ENCODE measurements around the gene LENG8.
A peak's percentile ranks its signal among the peaks of the same experiment; 100 is the strongest.

The LENG8 gene

DNA sequence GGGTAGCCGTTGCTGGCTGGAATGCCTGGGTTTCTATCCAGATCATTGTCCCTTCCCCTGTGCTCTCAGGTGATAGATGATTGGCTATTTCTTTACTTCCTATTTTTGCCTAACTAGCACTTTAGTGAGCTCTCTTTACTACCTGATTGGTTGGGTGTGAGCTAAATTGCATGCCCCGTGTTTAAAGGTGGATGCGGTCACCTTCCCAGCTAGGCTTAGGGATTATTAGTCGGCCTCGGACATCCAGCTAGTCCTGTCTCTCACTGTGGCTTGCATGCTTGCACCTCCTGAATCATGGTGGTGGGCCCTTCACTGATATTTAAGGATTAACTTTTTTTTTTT, 23.6 kb upstream of the LENG8 start:
- no peaks in the 10 kb centered on the region for H3K9me3 ChIP-seq (ENCODE audit: control insufficient read depth, insufficient read depth, low read length)
- H3K27me3 ChIP-seq (ENCODE audit: control insufficient read depth, insufficient read depth, low read length): no peaks in the 10 kb centered on the region
- H3K9ac ChIP-seq (ENCODE audit: low read depth, low read length): no peak overlapping the region
- no peak overlapping the region for H3K4me3 ChIP-seq (ENCODE audit: low read depth, low read length)
- peaks cover 12% of the 10 kb centered on the region for H3K4me1 ChIP-seq (ENCODE audit: control insufficient read depth, insufficient read depth, low read length)
- peaks cover 16% of the 10 kb centered on the region for H3K36me3 ChIP-seq (ENCODE audit: control insufficient read depth, insufficient read depth, low read length)

DNA sequence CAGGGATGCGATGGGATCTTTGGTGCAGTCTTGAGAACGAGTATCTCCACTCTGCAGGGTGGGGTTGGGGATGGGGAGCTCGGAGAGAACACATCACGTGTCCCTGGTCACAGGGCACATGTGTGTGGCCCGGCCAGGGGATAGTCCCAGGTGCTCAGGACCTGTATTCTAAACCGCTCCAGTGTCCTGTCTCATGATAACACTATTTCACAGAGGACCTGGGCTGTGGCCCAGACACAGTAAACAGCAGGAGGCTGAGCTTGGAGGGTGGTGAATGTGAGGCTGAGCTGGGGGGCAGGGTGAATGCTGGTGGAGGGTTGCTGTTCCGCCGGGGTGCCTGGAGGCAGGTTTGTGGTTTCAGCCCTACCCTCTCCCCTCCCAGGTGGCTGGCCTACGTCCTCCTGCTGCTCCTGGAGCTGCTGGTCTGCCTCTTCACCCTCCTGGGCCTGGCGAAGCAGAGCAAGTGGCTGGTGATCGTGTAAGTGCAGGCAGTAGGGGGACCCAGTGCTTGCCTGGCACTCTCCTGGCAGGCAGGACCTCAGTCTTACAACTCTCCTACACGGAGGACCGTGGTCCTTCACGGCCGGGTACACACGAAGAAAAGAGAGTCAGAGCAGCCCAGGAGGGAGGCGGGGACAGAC, 22.6 kb upstream of the LENG8 start:
- peaks cover 9% of the 10 kb centered on the region for H3K4me1 ChIP-seq (ENCODE audit: control insufficient read depth, insufficient read depth, low read length)
- H3K9ac ChIP-seq (ENCODE audit: low read depth, low read length): no peak overlapping the region
- H3K27me3 ChIP-seq (ENCODE audit: control insufficient read depth, insufficient read depth, low read length): no peaks in the 10 kb centered on the region
- H3K4me3 ChIP-seq (ENCODE audit: low read depth, low read length): no peak overlapping the region
- no peaks in the 10 kb centered on the region for H3K9me3 ChIP-seq (ENCODE audit: control insufficient read depth, insufficient read depth, low read length)
- peaks cover 15% of the 10 kb centered on the region for H3K36me3 ChIP-seq (ENCODE audit: control insufficient read depth, insufficient read depth, low read length)

DNA sequence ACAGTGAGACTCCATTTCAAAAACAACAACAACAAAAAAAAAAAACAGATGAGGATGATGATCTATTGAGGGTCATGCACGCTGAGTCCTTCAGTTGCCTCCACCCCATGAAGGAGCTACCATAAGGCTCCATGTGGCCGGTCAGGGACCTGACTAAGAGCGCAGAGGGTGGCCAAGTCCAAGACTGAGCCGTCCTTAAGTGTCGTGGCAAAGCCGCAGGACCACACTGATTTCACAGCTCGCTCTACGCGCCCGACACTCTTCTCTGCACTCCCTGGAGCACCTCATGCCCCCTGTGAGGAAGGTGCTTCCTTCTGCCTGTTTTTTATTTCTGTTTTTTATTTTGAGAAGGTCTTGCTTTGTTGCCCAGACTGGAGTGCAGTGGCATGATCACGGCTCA, 21.4 kb upstream of the LENG8 start:
- no peaks in the 10 kb centered on the region for H3K27me3 ChIP-seq (ENCODE audit: control insufficient read depth, insufficient read depth, low read length)
- H3K9ac ChIP-seq (ENCODE audit: low read depth, low read length): no peak overlapping the region
- H3K36me3 ChIP-seq (ENCODE audit: control insufficient read depth, insufficient read depth, low read length): peaks cover 13% of the 10 kb centered on the region
- H3K4me3 ChIP-seq (ENCODE audit: low read depth, low read length): no peak overlapping the region
- no peaks in the 10 kb centered on the region for H3K4me1 ChIP-seq (ENCODE audit: control insufficient read depth, insufficient read depth, low read length)
- H3K9me3 ChIP-seq (ENCODE audit: control insufficient read depth, insufficient read depth, low read length): no peaks in the 10 kb centered on the region

DNA sequence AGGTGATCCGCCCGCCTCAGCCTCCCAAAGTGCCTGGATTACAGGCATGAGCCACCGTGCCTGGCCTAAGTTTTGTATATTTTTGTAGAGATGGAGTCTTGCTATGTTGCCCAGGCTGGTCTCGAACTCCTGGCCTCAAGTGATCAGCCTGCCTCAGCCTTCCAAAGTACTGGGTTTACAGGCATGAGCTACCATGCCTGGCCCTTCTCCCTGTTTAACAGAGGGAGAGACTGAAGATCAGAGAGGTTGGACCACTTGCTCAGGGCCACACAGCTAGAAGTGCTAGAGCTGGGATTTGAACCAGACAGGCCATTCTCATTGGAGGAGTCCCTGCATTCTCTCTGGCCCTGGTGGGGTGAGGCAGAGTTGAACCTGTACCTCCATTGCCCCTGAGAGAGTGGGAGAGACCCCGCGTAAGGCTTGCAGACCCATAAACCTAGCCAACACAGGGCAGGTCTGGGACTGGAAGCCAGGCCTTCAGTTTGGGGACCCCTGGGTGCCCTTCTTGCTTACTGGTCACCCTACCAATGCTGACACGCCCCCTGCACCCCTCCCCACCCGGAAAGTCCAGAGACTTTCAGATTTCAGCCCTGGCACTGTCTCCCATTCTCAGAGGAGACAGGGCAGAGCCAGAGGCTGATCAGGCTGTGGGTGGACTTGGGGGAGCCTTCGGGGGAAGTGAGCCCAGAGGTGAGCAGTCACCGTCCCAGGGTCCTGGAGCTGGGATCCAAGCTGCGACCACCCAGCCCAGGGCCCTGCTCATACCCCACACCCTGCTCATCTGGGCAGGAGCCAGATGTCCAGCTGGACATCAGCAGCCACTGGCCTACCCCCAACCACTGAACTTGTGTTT, 20.4 kb upstream of the LENG8 start:
- Histone ChIP-seq H3K9ac (ENCODE audit: low read depth, low read length) (no peak overlapping the region), H3K36me3 (ENCODE audit: control insufficient read depth, insufficient read depth, low read length) (peaks cover 13% of the 10 kb centered on the region), H3K27me3 (ENCODE audit: control insufficient read depth, insufficient read depth, low read length) (no peaks in the 10 kb centered on the region), H3K4me1 (ENCODE audit: control insufficient read depth, insufficient read depth, low read length) (no peaks in the 10 kb centered on the region), H3K4me3 (ENCODE audit: low read depth, low read length) (no peak overlapping the region), H3K9me3 (ENCODE audit: control insufficient read depth, insufficient read depth, low read length) (no peaks in the 10 kb centered on the region)

DNA sequence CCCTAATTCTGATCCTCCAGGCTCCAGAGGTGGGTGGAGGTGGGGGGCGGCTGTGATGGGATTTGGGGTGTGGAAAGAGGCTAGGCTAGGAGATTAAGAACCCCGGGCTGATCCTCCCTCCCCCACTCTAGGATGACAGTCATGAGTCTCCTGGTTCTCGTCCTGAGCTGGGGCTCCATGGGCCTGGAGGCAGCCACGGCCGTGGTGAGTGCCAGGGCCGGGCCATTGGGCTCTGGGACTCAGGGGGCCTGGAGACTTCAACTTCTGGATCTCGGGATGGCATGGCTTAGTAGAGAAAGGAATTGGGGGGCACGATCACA, 19.9 kb upstream of the LENG8 start:
- Histone ChIP-seq H3K4me1 (ENCODE audit: control insufficient read depth, insufficient read depth, low read length) (peaks cover under 1% of the 10 kb centered on the region), H3K36me3 (ENCODE audit: control insufficient read depth, insufficient read depth, low read length) (peaks cover 13% of the 10 kb centered on the region), H3K4me3 (ENCODE audit: low read depth, low read length) (no peak overlapping the region), H3K9me3 (ENCODE audit: control insufficient read depth, insufficient read depth, low read length) (no peaks in the 10 kb centered on the region), H3K9ac (ENCODE audit: low read depth, low read length) (no peak overlapping the region), H3K27me3 (ENCODE audit: control insufficient read depth, insufficient read depth, low read length) (peaks cover 2% of the 10 kb centered on the region)

DNA sequence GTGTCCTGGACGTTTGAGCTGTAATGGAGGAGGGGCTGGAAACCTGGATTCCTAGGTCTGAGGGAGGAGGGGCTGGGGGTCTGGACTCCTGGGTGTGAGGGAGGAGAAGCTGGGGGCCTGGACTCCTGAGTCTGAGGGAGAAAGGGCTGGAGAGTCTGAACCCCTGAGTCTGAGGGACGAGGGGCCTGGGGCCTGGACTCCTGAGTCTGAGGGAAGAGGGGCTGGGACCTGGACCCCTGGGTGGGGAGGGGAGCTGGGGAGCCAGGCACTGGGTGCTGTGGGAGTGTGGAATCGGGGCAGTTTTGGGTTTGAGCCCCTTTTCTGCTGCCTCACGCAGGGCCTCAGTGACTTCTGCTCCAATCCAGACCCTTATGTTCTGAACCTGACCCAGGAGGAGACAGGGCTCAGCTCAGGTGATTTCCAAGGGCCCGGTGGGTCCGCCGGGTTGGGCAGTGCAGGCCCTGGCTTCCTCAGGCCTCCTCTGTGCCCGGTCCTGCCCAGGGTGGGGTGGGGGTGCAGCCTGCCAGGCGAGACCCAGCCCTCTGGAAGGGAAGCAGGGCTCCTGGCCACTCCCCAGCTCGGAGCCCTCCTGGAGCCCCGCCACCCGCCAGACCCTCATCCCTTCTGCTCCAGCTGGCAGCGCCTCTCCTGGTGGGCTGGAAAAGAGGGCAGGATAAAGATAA, 19.3 kb upstream of the LENG8 start:
- H3K27me3 ChIP-seq (ENCODE audit: control insufficient read depth, insufficient read depth, low read length): peaks cover 2% of the 10 kb centered on the region
- peaks cover 11% of the 10 kb centered on the region for H3K36me3 ChIP-seq (ENCODE audit: control insufficient read depth, insufficient read depth, low read length)
- no peak overlapping the region for H3K9ac ChIP-seq (ENCODE audit: low read depth, low read length)
- H3K4me3 ChIP-seq (ENCODE audit: low read depth, low read length): peak overlapping the region; percentile 45
- H3K4me1 ChIP-seq (ENCODE audit: control insufficient read depth, insufficient read depth, low read length): peaks cover 6% of the 10 kb centered on the region
- no peaks in the 10 kb centered on the region for H3K9me3 ChIP-seq (ENCODE audit: control insufficient read depth, insufficient read depth, low read length)

DNA sequence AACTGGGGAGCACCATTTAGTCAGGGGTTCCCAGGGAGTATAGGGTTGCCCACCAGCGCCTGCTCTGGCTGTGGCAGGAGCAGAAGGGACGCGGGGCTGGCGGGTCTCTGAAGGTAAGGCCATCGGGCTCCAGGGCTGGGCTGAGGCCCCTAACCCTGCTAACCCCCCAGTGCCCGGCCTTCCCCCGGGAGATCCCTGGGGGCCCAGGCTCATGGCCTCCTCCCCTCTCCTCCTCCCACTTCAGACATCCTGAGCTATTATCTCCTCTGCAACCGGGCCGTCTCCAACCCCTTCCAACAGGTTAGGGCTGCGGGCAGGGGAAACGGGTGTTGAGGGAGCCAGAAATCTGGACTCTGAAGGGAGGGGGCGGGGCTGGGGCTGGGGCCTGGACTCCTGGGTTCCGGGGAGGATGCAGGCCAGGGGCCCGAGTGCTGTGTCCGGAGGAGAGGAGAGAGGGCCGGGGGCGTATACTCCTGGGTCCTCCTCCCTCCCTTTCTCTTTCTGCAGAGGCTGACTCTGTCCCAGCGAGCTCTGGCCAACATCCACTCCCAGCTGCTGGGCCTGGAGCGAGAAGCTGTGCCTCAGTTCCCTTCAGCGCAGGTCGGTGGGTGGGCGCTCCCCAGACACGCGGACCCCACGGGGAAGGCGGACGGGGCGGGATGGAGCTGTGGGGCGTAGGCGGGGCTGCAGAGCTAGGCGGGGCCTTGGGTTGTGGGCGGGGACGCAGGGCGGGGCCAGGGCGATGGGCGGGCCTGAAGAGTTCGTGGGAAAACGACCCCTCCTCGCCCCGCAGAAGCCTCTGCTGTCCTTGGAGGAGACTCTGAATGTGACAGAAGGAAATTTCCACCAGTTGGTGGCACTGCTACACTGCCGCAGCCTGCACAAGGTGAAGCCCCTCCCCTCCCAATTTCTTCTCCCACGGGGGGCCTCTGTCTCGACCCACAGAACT, 18.4 kb upstream of the LENG8 start:
- H3K9me3 ChIP-seq (ENCODE audit: control insufficient read depth, insufficient read depth, low read length): no peaks in the 10 kb centered on the region
- no peak overlapping the region for H3K9ac ChIP-seq (ENCODE audit: low read depth, low read length)
- peaks cover 9% of the 10 kb centered on the region for H3K4me1 ChIP-seq (ENCODE audit: control insufficient read depth, insufficient read depth, low read length)
- peak overlapping the region; percentile 45 for H3K4me3 ChIP-seq (ENCODE audit: low read depth, low read length)
- peaks cover 7% of the 10 kb centered on the region for H3K36me3 ChIP-seq (ENCODE audit: control insufficient read depth, insufficient read depth, low read length)
- H3K27me3 ChIP-seq (ENCODE audit: control insufficient read depth, insufficient read depth, low read length): peaks cover 2% of the 10 kb centered on the region

DNA sequence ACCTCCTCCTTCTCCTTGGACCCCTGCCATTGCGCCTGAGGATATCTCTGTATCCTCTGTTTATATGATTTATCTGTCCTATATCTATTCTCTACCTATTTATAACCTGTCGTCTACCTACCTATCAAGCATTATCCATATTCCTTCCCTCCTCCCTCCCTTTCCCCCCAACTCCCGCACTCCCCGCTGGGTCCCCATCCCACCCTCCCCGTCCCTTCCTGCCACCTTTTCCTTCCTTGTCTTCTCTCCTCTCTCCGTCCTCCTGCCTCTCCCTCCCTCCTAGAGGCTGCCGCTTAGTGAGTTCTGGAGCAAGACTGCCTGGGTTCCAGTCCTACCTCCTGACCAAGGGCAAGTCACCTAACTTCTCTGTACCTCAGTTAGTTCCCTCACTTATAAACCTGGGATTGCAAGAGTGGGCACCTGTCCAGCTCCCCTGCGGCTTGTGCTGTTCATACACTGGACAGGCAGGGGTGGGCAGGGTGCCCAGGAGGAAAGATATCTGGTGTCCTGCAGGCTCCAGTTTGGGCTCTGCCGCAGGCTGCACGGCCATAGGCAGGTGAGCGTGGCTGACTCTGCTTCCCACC, 17.7 kb upstream of the LENG8 start:
- Histone ChIP-seq H3K27me3 (ENCODE audit: control insufficient read depth, insufficient read depth, low read length) (peaks cover 2% of the 10 kb centered on the region), H3K4me3 (ENCODE audit: low read depth, low read length) (no peak overlapping the region), H3K4me1 (ENCODE audit: control insufficient read depth, insufficient read depth, low read length) (peaks cover 9% of the 10 kb centered on the region), H3K9me3 (ENCODE audit: control insufficient read depth, insufficient read depth, low read length) (no peaks in the 10 kb centered on the region), H3K9ac (ENCODE audit: low read depth, low read length) (no peak overlapping the region), H3K36me3 (ENCODE audit: control insufficient read depth, insufficient read depth, low read length) (peaks cover 7% of the 10 kb centered on the region)

DNA sequence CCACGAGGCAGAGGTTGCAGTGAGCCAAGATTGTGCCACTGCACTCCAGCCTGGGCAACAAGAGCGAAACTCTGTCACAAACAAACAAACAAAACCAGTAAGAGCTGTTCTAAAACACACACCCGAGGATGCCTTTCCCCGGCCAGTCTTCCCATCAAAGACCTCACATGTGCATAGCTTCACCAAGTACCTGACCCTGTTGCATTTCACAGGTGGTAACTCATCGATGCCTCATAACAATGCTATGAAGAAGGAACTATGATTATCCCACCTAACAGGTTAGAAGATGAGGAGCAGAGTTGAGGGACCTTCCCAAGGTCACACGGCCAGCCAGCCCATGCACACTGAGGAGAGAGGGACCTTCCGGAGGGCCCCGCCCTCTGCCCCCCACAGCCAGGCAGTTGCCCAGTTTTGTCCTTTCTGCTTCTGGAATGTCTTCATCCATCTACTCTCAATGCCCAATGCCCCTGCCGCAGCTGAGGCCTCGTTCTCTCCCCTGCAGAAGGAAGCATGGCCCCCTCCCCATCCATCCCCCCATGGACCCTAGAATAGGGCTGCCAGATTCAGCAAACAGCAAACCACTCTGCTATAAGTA, 16.8 kb upstream of the LENG8 start:
- peaks cover 2% of the 10 kb centered on the region for H3K27me3 ChIP-seq (ENCODE audit: control insufficient read depth, insufficient read depth, low read length)
- no peaks in the 10 kb centered on the region for H3K9me3 ChIP-seq (ENCODE audit: control insufficient read depth, insufficient read depth, low read length)
- H3K4me1 ChIP-seq (ENCODE audit: control insufficient read depth, insufficient read depth, low read length): peaks cover 9% of the 10 kb centered on the region
- peaks cover 4% of the 10 kb centered on the region for H3K36me3 ChIP-seq (ENCODE audit: control insufficient read depth, insufficient read depth, low read length)
- no peak overlapping the region for H3K9ac ChIP-seq (ENCODE audit: low read depth, low read length)
- no peak overlapping the region for H3K4me3 ChIP-seq (ENCODE audit: low read depth, low read length)

DNA sequence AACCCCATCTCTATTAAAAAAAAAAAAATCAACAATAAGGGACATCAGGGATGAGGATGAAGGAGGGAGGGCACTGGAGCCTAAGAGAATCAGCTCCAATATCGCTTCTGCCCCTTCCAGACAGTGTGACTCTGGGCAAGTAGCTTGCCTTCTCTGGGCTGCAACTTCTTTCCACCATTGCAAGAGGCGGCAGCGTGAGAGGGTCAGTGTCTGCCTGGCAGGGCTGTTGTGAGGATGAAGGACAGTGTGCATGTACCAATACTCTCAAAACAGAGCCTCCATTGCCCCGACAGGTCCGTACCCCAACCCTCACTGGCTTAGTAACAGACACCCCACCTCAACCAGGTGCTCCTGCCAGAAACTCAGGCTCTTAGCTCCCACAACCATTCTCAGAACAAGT, 15.3 kb upstream of the LENG8 start:
- H3K4me1 ChIP-seq (ENCODE audit: control insufficient read depth, insufficient read depth, low read length): peaks cover 9% of the 10 kb centered on the region
- peaks cover 2% of the 10 kb centered on the region for H3K27me3 ChIP-seq (ENCODE audit: control insufficient read depth, insufficient read depth, low read length)
- no peak overlapping the region for H3K9ac ChIP-seq (ENCODE audit: low read depth, low read length)
- no peaks in the 10 kb centered on the region for H3K9me3 ChIP-seq (ENCODE audit: control insufficient read depth, insufficient read depth, low read length)
- H3K4me3 ChIP-seq (ENCODE audit: low read depth, low read length): no peak overlapping the region
- peaks cover 4% of the 10 kb centered on the region for H3K36me3 ChIP-seq (ENCODE audit: control insufficient read depth, insufficient read depth, low read length)
